NT2/D1 (cell line): ENCODE measurements around the gene HOXB6.
A peak's percentile ranks its signal among the peaks of the same experiment; 100 is the strongest.

ENCODE experiments used
- YY1 ChIP-seq: IDR thresholded peaks from 2 replicates; pipeline ENCODE4 v1.6.1; 2011; ENCODE audit not compliant: insufficient read length, insufficient read depth
- ZNF274 ChIP-seq: IDR thresholded peaks from 2 replicates; pipeline ENCODE4 v1.6.1; 2011; ENCODE audit warnings: mild to moderate bottlenecking, low read depth, low read length

DNA sequence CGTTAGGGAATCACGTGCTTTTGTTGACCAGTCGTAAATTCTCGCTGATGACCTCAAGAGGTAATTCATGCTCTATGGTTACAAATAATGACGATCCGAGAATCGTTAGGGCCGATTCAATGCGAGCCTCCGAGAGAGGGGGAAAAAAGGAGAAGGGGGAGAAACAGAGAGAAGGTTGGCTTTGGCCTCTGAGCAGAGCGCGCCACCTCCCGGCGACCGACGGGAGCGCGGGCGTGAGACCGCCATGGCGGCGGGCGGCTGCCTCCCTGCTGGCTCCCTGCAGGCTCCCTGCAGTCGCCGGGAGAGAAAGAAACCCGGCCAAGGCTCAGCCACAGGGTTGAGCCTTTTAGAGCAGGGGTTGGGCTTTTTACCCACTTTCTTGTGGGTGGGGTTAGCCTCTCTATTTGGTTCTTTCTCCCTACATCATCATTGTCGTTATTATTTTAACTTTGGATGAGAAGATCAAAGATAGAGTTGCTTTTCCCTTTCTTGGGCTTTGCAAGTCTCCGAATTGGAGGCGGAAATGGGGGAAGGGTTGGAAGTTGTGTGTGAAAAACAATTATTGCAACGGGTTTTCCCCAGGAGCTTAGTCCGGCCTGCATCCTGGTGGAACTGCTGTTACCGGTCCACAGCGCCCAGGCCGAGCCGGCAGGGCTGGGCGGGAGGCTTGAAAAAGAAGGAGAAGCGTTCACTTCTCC, 10.8 kb downstream of the HOXB6 start:
- no peak for TF ChIP-seq ZNF274
- peak; percentile 61 for TF ChIP-seq YY1
